HG03521 (cell line): ENCODE data around the gene ATG4B.
A peak's percentile ranks its signal among the peaks of the same experiment; 100 is the strongest.
"Not testable (repeated sequence)": the region's sequence is repeated elsewhere in the genome, so short reads cannot be mapped to it uniquely, and the experiment has no call there.

Experiments used
- ATAC-seq: cut with Tn5 transposase; IDR thresholded peaks from one replicate; pipeline ENCODE4 v1.9.1; 2021; ENCODE audit warnings: mild to moderate bottlenecking, moderate library complexity; ENCODE audit not compliant: unreplicated experiment

The ATG4B gene

GRCh38 chr2:241637018-241637794 is at the start of gene ATG4B, which contains the start of gene THAP4:
TSS of gene ATG4B (plus strand) at chr2:241637693. CDS start at chr2:241637715, 22 bp downstream.
TSS of gene THAP4 (minus strand) at chr2:241637158. CDS start at chr2:241637017, 141 bp downstream.
- ATAC-seq, result peak; percentile 66

GRCh38 chr2:241589863-241590262 is 47.6 kb upstream of the ATG4B start:
- ATAC-seq, result not testable (repeated sequence)

- ATAC-seq, result not testable (repeated sequence)
These were observed 46.7 kb upstream of the ATG4B start for GRCh38 chr2:241590496-241591455.

GRCh38 chr2:241592126-241592845 is 45.2 kb upstream of the ATG4B start:
- ATAC-seq, result no peak

- no peak for ATAC-seq
These were observed 44.2 kb upstream of the ATG4B start for GRCh38 chr2:241593271-241593670.

- ATAC-seq, result no peak
These were observed 41.8 kb upstream of the ATG4B start for GRCh38 chr2:241595600-241596140.

GRCh38 chr2:241597561-241597960 is 39.9 kb upstream of the ATG4B start:
- no peak for ATAC-seq

DNA sequence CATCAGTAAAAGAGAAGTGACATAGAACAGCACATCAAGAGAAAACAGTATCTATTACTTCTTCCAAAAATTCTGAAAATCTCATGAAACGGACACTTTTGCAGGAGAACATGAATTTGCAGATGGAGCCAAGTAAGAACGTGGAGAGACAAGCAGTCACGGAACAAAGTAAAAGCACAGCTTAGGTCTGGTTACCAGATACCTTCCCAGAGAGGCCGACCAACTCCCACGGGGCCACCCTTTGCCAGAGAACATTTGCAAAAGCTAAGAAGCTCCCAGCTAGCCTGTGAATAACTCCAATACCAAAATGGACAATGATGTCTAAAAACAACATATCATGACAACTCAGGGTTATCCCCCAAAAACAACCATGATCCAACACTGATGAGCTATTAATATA is 39.4 kb upstream of the ATG4B start:
- ATAC-seq, result no peak

- no peak for ATAC-seq
These were observed 39.0 kb upstream of the ATG4B start for GRCh38 chr2:241598487-241598886.

DNA sequence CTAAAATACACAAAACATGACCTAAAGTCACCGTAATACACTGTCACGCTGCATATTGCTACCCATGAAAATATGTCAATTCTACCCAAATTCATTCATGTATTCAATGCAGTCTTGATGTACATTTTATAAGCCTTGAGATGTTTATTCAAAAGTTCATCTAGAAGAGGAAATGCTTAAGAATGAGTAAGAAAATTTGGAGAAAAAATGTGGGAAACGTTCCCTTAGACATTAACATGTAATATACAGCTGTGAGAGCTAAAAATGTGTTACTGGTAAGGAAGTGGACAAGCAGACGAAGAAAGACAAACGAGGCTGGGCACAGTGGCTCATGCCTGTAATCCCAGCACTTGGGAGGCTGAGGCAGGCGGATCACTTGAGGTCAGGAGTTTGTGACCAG is 37.9 kb upstream of the ATG4B start:
- no peak for ATAC-seq

- no peak for ATAC-seq
These were observed 35.7 kb upstream of the ATG4B start for GRCh38 chr2:241601841-241602240.

GRCh38 chr2:241602720-241603119 is 34.8 kb upstream of the ATG4B start:
- no peak for ATAC-seq

GRCh38 chr2:241603686-241604085 is 33.8 kb upstream of the ATG4B start:
- ATAC-seq, result no peak

DNA sequence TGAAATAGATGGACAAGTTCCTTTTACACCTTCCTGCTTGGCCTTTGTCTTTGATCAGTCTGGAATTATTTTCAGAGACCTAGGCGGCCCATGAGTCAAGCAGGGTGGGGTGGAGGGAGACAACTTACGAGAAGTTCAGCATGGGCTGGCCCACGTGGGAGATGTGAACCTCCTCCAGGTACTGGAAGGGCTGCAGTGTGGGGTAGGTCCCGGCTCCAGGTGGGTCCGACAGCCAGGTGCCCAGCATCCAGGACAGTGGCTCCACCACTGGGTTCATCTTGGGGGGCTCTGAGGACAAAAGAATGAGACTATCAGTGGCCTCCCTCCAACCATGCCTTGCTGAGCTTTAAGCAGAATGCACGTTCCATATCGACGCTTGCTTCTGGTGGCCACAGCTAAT is 31.3 kb upstream of the ATG4B start:
- no peak for ATAC-seq

DNA sequence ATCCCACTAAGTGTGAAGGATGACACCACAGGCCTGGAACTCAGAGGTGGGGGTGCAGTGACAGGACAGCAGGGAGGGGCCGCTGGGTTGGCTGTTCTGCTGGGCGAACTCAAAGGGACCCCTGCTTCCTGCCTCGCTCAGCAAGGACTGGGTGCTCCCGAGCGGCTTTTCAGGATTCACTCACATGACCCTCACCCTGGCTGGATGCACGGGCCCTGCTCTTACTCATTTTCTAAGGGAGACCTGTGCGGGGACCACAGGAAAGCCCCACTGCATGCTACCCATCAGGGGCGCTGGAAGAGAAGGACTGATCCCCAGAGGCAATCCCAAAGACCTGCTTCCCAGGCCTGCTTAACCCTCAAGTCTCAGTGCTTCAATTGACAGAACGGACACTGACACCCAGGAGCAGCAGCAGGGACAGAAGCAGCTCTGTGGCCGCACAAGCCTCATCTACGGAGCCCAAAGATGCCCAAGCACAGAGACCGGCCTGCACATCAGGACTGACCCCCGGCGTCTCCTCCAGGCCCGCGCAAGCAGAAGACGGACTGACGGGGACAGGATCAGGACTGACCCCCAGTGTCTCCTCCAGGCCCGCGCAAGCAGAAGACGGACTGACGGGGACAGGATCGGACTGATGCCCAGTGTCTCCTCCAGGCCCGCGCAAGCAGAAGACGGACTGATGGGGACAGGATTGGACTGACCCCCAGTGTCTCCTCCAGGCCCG is 30.2 kb upstream of the ATG4B start:
- no peak for ATAC-seq

DNA sequence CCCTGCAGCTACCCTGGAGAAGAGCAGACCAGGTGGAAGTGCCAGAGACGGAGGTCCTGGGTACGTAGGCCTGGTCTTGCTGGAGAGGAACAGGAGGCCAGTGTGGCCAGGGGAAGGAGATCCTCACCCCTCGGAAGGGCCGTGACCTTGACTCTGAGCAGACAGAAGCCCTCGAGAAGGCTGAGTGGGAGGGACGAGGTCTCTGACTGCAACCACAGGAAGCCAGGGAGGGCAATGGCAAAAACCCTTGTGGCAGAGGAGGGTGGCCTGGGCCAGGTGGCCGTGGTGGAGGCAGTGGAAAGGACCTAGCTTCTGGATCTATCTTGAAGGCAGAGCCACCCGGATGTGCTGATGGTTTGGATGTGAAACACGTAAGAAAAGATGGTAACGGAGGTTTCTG is 28.6 kb upstream of the ATG4B start:
- no peak for ATAC-seq

- ATAC-seq, result peak; percentile 91
These were observed 27.4 kb upstream of the ATG4B start for GRCh38 chr2:241609859-241610793.

GRCh38 chr2:241611062-241611461 is 26.4 kb upstream of the ATG4B start:
- ATAC-seq, result no peak
